Large intestine (tissue), 12 donors: ENCODE data around the gene TOE1. TPM values are rescaled to one million over a fixed set of nuclear protein-coding genes. Genes with fewer than 3 reads are reported as not detected.
"Not testable (repeated sequence)": the region's sequence is repeated elsewhere in the genome, so short reads cannot be mapped to it uniquely, and the experiment has no call there.

Experiments
- DNase-seq, 2 donors: peaks; one replicate each; pipeline versions ENCODE4 v3.0.0 to v3.0.0-alpha.2; 2013
- H3K27ac ChIP-seq: one replicate; pipeline ENCODE4 v1.5.1; 2013; ENCODE audit warnings: low read length
- H3K27me3 ChIP-seq: 2 replicates; pipeline ENCODE4 v1.6.1; 2013; ENCODE audit warnings: low read length; ENCODE audit not compliant: control insufficient read depth, insufficient read depth
- H3K36me3 ChIP-seq: 2 replicates; pipeline ENCODE4 v1.6.1; 2013; ENCODE audit warnings: low read length; ENCODE audit not compliant: control insufficient read depth, insufficient read depth
- H3K4me1 ChIP-seq: one replicate; pipeline ENCODE4 v1.6.1; 2013; ENCODE audit warnings: low read length; ENCODE audit not compliant: control insufficient read depth, insufficient read depth
- H3K4me3 ChIP-seq: one replicate; pipeline ENCODE4 v1.5.1; 2013; ENCODE audit warnings: low read length
- H3K9me3 ChIP-seq: one replicate; pipeline ENCODE4 v1.6.1; 2013; ENCODE audit warnings: mild to moderate bottlenecking, low read depth, low read length, moderate library complexity; ENCODE audit not compliant: control insufficient read depth
- whole genome bisulfite sequencing: methylation state at CpG from one replicate; pipeline ENCODE4 v1.1.5; 2013; ENCODE audit warnings: low lambda C conversion rate; ENCODE audit not compliant: insufficient coverage; 5-methylcytosine and 5-hydroxymethylcytosine counted together
- long read RNA-seq, 11 donors: transcript quantifications; one replicate each; lab custom pipeline, GENCODE V29; 2026
- polyA plus RNA-seq: library from polyadenylated mRNA; unstranded; fragments of 120-200 nt; gene quantifications from one replicate; pipeline ENCODE4 v1.2.1, GENCODE V29; 2013

TOE1 gene
- polyA plus RNA-seq = 13.4 TPM
- long read RNA-seq, donor 1, partial matches to known transcripts = 0 of 4 reads
- long read RNA-seq, donor 1, other reads (novel, unspliced or antisense) = 0 of 4 reads
- long read RNA-seq, donor 2, partial matches to known transcripts = 22 of 22 reads
- long read RNA-seq, donor 2, other reads (novel, unspliced or antisense) = 0 of 22 reads
- long read RNA-seq, donor 3 = 0 reads
- long read RNA-seq, donor 4, partial matches to known transcripts = 0 of 1 reads
- long read RNA-seq, donor 4, other reads (novel, unspliced or antisense) = 0 of 1 reads
- long read RNA-seq, donor 5, partial matches to known transcripts = 0 of 1 reads
- long read RNA-seq, donor 5, other reads (novel, unspliced or antisense) = 0 of 1 reads
- long read RNA-seq, donor 6, partial matches to known transcripts = 27 of 29 reads
- long read RNA-seq, donor 6, other reads (novel, unspliced or antisense) = 0 of 29 reads
- long read RNA-seq, donor 7, partial matches to known transcripts = 6 of 8 reads
- long read RNA-seq, donor 7, other reads (novel, unspliced or antisense) = 0 of 8 reads
- long read RNA-seq, donor 8, partial matches to known transcripts = 0 of 2 reads
- long read RNA-seq, donor 8, other reads (novel, unspliced or antisense) = 0 of 2 reads
- long read RNA-seq, donor 9, transcript TOE1-201 (8 exons, 2,389 nt) = major isoform, 5 of 26 reads
- long read RNA-seq, donor 9, partial matches to known transcripts = 21 of 26 reads
- long read RNA-seq, donor 9, other reads (novel, unspliced or antisense) = 0 of 26 reads
- long read RNA-seq, donor 10, partial matches to known transcripts = 16 of 19 reads
- long read RNA-seq, donor 10, other reads (novel, unspliced or antisense) = 0 of 19 reads
- long read RNA-seq, donor 11, partial matches to known transcripts = 7 of 8 reads
- long read RNA-seq, donor 11, other reads (novel, unspliced or antisense) = 0 of 8 reads

- peaks cover 46% of the 10 kb centered on the region for H3K4me1 ChIP-seq
- peak; percentile 90 to 96 for DNase-seq
- H3K27ac ChIP-seq = peak within 1 kb of the TSS; percentile 95
- no CpG with 5 or more reads among the region's 70 CpGs for WGBS
- H3K4me3 ChIP-seq = peak within 1 kb of the TSS; percentile 94
- H3K36me3 ChIP-seq = peaks cover 40% of the 10 kb centered on the region
- H3K9me3 ChIP-seq = no peaks in the 10 kb centered on the region
- no peaks in the 10 kb centered on the region for H3K27me3 ChIP-seq
Measured at GRCh38 chr1:45339789-45340558, at the start of gene TOE1, which contains the start of gene MUTYH. TSS of gene TOE1 (plus strand) at chr1:45340170. CDS start at chr1:45340253, 83 bp downstream. TSS of gene MUTYH (minus strand) at chr1:45340440. CDS start at chr1:45334505, 5,935 bp downstream.

- Histone ChIP-seq H3K27ac (peak overlapping the region; percentile 75), H3K4me1 (peaks cover 14% of the 10 kb centered on the region)
- no CpG with 5 or more reads among the region's 6 CpGs for WGBS
- not testable (repeated sequence) for H3K4me3 ChIP-seq, H3K27me3 ChIP-seq, H3K36me3 ChIP-seq, H3K9me3 ChIP-seq
- DNase-seq = peak in 1 of 2 donors; percentile 32
Measured at GRCh38 chr1:45291002-45291401, 49.0 kb upstream of the TOE1 start.

DNA sequence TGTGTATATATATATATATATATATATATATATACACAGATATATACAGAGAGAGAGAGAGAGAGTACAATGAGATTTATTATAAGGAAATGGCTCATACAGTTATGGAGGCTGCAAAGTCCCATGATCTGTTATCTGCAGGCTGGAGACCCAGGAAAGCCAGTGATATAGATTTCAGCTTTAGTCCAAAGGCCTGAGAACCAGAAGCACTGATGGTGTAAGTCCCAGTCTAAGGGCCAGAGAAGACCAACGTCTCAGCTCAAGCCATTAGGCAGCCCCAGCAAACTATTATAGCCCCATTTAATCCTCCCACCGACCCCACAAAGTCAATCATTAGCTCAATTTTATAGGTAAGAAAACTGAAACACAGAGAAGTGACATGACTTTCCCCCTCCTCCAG, 48.3 kb upstream of the TOE1 start:
- WGBS = no CpG with 5 or more reads among the region's 2 CpGs
- no peaks in the 10 kb centered on the region for H3K36me3 ChIP-seq
- no peaks in the 10 kb centered on the region for H3K9me3 ChIP-seq
- H3K4me1 ChIP-seq = peaks cover 14% of the 10 kb centered on the region
- H3K4me3 ChIP-seq = no peak overlapping the region
- DNase-seq = peak; percentile 76 to 91
- H3K27me3 ChIP-seq = no peaks in the 10 kb centered on the region
- peak overlapping the region; percentile 75 for H3K27ac ChIP-seq

DNA sequence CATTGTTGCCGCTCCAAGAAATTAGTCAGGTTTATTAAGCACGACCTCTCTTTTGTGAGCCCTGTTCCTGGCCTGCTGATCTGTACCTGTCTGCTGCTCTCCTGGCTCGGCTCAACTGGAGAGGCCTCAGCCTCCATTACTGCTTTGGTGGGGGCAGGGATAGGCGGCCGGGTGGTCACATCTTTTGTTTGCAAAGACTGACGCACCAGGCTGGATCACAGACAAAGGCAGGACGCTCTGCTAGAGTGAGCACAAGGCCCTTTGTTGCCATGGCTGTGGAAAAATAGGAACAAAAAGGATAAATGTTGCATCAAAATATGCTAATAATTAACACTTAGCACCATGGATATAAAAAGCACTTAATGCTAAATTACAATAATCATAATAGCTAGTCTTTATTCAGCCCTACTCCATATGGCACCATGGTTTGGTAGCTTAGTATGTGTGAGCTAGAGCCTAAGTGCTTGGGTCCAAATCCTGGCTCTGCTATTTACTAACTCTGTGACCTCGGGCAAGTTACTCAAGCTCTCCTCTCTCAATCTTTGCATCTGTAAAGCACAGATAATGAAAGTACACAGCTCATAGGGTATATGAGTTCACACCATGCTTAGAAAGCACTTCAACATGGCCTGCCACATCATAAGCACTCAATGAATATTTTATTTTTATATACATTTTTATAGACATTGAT, 42.2 kb upstream of the TOE1 start:
- DNase-seq = peak; percentile 26 to 55
- Histone ChIP-seq H3K36me3 (no peaks in the 10 kb centered on the region), H3K27ac (no peak overlapping the region), H3K27me3 (no peaks in the 10 kb centered on the region), H3K4me3 (no peak overlapping the region), H3K9me3 (no peaks in the 10 kb centered on the region), H3K4me1 (peaks cover 6% of the 10 kb centered on the region)
- no CpG with 5 or more reads among the region's 8 CpGs for WGBS

DNA sequence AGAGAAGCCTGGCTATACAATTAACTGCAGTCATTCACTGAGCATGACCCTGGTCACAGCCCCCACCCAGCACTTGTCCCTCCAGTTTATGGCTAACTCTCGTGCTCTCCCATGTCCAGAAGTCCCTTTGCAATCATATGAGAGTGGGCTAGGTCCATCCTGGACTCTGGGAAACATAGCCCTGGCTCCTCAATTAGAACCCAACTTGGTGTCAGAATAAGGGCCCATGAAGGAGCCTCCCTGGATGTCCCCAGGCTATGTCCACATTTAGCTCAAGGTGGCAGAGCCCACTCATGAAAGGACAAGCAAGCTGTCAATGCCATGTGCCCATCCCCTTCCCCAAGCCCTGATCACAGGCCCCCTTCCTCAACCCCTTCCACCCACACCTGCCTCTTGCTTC, 40.7 kb upstream of the TOE1 start:
- H3K27ac ChIP-seq = no peak overlapping the region
- WGBS = no CpG with 5 or more reads among the region's 1 CpG
- no peak for DNase-seq
- no peaks in the 10 kb centered on the region for H3K36me3 ChIP-seq
- no peaks in the 10 kb centered on the region for H3K27me3 ChIP-seq
- no peaks in the 10 kb centered on the region for H3K9me3 ChIP-seq
- peaks cover 10% of the 10 kb centered on the region for H3K4me1 ChIP-seq
- no peak overlapping the region for H3K4me3 ChIP-seq

DNA sequence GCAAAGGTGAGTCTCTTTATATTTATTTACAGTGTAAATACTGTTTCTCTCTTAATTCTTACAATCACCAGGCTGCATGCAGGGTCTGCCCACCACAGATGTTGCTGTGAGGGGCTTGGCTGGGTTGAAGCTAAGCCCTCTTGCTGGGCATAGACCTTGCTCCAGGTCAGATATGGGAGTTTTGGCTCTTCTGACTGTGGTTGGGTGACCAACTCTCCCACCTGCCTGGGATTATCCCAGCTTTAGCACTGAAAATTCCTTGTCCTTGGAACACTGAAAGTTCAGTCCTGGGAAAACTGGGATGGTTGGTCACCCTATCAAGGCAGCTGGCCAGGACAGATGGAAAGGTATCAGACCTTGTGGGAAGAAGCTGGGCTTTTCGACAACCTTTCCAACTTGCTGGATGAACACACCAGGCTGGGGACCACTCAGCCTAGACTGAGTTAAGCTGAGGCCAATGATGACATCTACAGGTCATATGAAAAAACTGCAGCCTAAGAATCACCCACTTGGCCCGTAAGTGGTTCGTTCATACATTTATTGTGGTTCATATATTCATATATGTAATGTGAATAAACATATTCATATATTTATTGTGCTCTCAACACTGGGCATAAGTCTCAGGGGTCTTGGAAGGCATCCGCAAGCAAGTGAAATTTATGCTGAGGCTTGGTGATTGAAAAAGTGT, 39.8 kb upstream of the TOE1 start:
- DNase-seq = peak; percentile 53 to 60
- H3K27me3 ChIP-seq = no peaks in the 10 kb centered on the region
- no peak overlapping the region for H3K27ac ChIP-seq
- H3K36me3 ChIP-seq = no peaks in the 10 kb centered on the region
- H3K9me3 ChIP-seq = no peaks in the 10 kb centered on the region
- H3K4me3 ChIP-seq = no peak overlapping the region
- H3K4me1 ChIP-seq = peaks cover 17% of the 10 kb centered on the region
- no CpG with 5 or more reads among the region's 4 CpGs for WGBS

DNA sequence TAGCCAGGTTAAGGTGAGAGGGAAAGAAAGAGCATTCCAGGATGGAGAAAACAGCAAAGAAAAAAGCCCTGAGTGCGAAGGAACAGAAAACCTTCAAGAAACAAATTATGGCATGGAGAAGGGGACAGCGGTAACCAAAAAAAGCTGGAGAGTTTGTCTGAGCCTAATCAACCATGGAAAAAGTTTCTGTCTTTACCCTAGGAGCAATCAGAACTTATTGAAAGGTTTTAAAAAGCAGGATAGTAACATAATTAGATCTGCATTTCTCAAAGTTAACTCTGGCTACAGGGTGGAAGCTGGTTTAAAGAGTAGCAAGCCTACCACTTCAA, 39.3 kb upstream of the TOE1 start:
- Histone ChIP-seq H3K36me3 (no peaks in the 10 kb centered on the region), H3K27me3 (no peaks in the 10 kb centered on the region), H3K4me1 (peaks cover 17% of the 10 kb centered on the region), H3K9me3 (no peaks in the 10 kb centered on the region), H3K27ac (no peak overlapping the region), H3K4me3 (no peak overlapping the region)
- WGBS = 75% methylated on average over 2 of the region's 2 CpGs
- no peak for DNase-seq

DNA sequence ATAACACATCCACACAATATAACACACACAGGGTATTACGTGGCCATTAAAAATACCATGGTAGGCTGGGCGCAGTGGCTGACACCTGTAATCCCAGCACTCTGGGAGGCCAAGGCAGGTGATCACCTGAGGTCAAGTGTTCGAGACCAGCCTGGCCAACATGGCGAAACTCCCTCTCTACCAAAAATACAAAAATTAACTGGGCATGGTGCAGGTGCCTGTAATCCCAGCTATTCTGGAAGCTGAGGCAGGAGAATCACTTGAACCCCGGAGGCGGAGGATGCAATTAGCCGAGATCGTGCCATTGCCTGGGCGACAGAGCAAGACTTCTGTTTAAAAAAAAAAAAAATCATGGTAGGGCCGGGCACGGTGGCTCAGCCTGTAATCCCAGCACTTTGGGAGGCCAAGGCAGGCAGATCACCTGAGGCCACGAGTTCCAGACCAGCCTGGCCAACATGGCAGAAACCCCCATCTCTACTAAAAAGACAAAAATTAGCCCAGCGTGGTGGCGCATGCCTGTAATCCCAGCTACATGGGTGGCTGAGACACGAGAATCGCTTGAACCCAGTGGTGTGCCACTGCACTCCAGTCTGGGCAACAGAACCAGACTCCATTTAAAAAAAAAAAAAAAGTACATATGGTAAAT, 37.3 kb upstream of the TOE1 start:
- Histone ChIP-seq H3K4me1 (peaks cover 14% of the 10 kb centered on the region), H3K4me3 (peak overlapping the region; percentile 85), H3K36me3 (no peaks in the 10 kb centered on the region), H3K27ac (no peak overlapping the region), H3K27me3 (no peaks in the 10 kb centered on the region), H3K9me3 (no peaks in the 10 kb centered on the region)
- WGBS = 100% methylated on average over 1 of the region's 16 CpGs
- no peak for DNase-seq
